OCI-LY7 (cell line): ENCODE results near the gene CD58. TPM values are rescaled to one million over a fixed set of nuclear protein-coding genes. Genes with fewer than 3 reads are reported as not detected.

Experiments
- BruUV-seq: library from RNA; stranded (reverse); fragments of 400-500 nt; replicated peaks from 2 replicates; lab custom pipeline; 2021; lab: Mats Ljungman, UMichigan
- CTCF ChIA-PET: fragments of 300-600 bp; sonication (Branson Sonifier 250); formaldehyde crosslinking; loops from one replicate; lab custom pipeline; 2022; ENCODE audit warnings: antibody characterized with exemption; ENCODE audit not compliant: unreplicated experiment; lab: Charles Lee
- POLR2A ChIA-PET: fragments of 300-600 bp; sonication (Branson Sonifier 250); formaldehyde crosslinking; loops from one replicate; lab custom pipeline; 2022; ENCODE audit warnings: antibody characterized with exemption; lab: Charles Lee
- DNase-seq: peaks from one replicate; pipeline ENCODE4 v3.0.0-alpha.2; 2015; ENCODE audit warnings: low spot score
- H2AFZ ChIP-seq: fragments of 200-600 bp; sonication (generic), shearing (Covaris generic); 2 replicates; pipeline ENCODE4 v1.6.1; 2014; ENCODE audit warnings: mild to moderate bottlenecking, antibody characterized with exemption, low read length, moderate library complexity
- H3K27ac ChIP-seq: fragments of 200-600 bp; sonication (generic); 2 replicates; pipeline ENCODE4 v1.5.1; 2014; ENCODE audit warnings: mixed run types, low read depth, mild to moderate bottlenecking, moderate library complexity, low read length, inconsistent platforms; ENCODE audit not compliant: poor library complexity, severe bottlenecking
- H3K36me3 ChIP-seq: fragments of 200-600 bp; sonication (generic); 2 replicates; pipeline ENCODE4 v1.6.1; 2014; ENCODE audit warnings: mild to moderate bottlenecking, antibody characterized with exemption, low read length, moderate library complexity, mixed read lengths; ENCODE audit not compliant: insufficient read depth
- H3K4me1 ChIP-seq: fragments of 200-600 bp; sonication (generic); 2 replicates; pipeline ENCODE4 v1.5.1; 2014; ENCODE audit warnings: mild to moderate bottlenecking, low read length; ENCODE audit not compliant: insufficient read depth, poor library complexity, severe bottlenecking
- H3K4me2 ChIP-seq: fragments of 200-600 bp; sonication (generic); 2 replicates; pipeline ENCODE4 v1.6.1; 2014; ENCODE audit warnings: mild to moderate bottlenecking, low read length
- H3K4me3 ChIP-seq: fragments of 200-600 bp; sonication (generic); 2 replicates; pipeline ENCODE4 v1.5.1; 2014; ENCODE audit warnings: mild to moderate bottlenecking, low read depth, low read length; ENCODE audit not compliant: poor library complexity, severe bottlenecking
- H3K79me2 ChIP-seq: fragments of 200-600 bp; sonication (generic); 2 replicates; pipeline ENCODE4 v1.6.1; 2016; ENCODE audit warnings: low read depth, mild to moderate bottlenecking, low read length, moderate library complexity, mixed read lengths; ENCODE audit not compliant: insufficient read depth
- H3K9me2 ChIP-seq: fragments of 200-600 bp; sonication (generic); 2 replicates; pipeline ENCODE4 v1.6.1; 2016; ENCODE audit warnings: mild to moderate bottlenecking, low read length, mixed read lengths; ENCODE audit not compliant: insufficient read depth
- H3K9me3 ChIP-seq: fragments of 200-600 bp; sonication (generic); 2 replicates; pipeline ENCODE4 v1.6.1; 2014; ENCODE audit warnings: mild to moderate bottlenecking, mixed run types, low read length, mixed read lengths
- H4K20me1 ChIP-seq: fragments of 200-600 bp; sonication (generic); 2 replicates; pipeline ENCODE4 v1.6.1; 2014; ENCODE audit warnings: mild to moderate bottlenecking, antibody characterized with exemption, low read length, moderate library complexity, mixed read lengths; ENCODE audit not compliant: insufficient read depth
- CTCF ChIP-seq: fragments of 200-600 bp; sonication (generic); conservative IDR thresholded peaks from 2 replicates; pipeline ENCODE4 v1.5.1; 2014; ENCODE audit warnings: mild to moderate bottlenecking, antibody characterized with exemption, low read length, moderate library complexity, mixed read lengths
- EZH2phosphoT487 ChIP-seq: fragments of 200-600 bp; sonication (generic); IDR thresholded peaks from 2 replicates; pipeline ENCODE4 v1.6.1; 2018; ENCODE audit warnings: low read depth, borderline replicate concordance, mild to moderate bottlenecking, mixed run types, antibody characterized with exemption, low read length, moderate library complexity, mixed read lengths
- intact Hi-C: fragments of 100-400 bp; cut with micrococcal nuclease; formaldehyde crosslinking; loops from one replicate; pipeline ENCODE4 v1.10.0; 2022; ENCODE audit not compliant: unreplicated experiment
- total RNA-seq, 2 experiments: library from RNA; depleted of rRNA in 1 of 2; stranded (reverse); fragments of >200 nt in 1 of 2; shearing (Covaris generic) in 1 of 2; gene quantifications; 2 replicates each; pipeline ENCODE4 v1.2.3, GENCODE V29; 2014 to 2022

CD58 gene
- total RNA-seq, 2 experiments from 2014 or later = 3.3 TPM; not detected in 1

- Histone ChIP-seq H3K4me3 (no peak overlapping the region), H3K36me3 (no peaks in the 10 kb centered on the region), H3K4me2 (no peak overlapping the region), H3K4me1 (no peaks in the 10 kb centered on the region), H3K79me2 (no peaks in the 10 kb centered on the region), H4K20me1 (no peaks in the 10 kb centered on the region), H3K27ac (no peak overlapping the region), H2AFZ (no peak overlapping the region), H3K9me2 (no peaks in the 10 kb centered on the region), H3K9me3 (no peaks in the 10 kb centered on the region)
- DNase-seq = no peak
- intact Hi-C loops = no loop called here
- no peak for TF ChIP-seq CTCF
- TF ChIP-seq EZH2phosphoT487 = no peak
- ChIA-PET POLR2A (interaction anchor here (0.6 to 1.9 kb wide), 3 partner anchors 12 to 1211 kb away, joined by 3 to 5 read pairs (median 3); no protein-coding TSS in a partner anchor), CTCF (interaction anchor here (0.6 kb wide), 1 partner anchor 13 kb away, joined by 4 read pairs; no protein-coding TSS in a partner anchor)
- BruUV-seq = no TSS peak
Measured at GRCh38 chr1:116568662-116569380, 2.0 kb downstream of the CD58 start.

GRCh38 chr1:116567790-116568661, 2.8 kb downstream of the CD58 start:
- CTCF ChIA-PET = no interaction called here
- no TSS peak for BruUV-seq
- Histone ChIP-seq H3K79me2 (no peaks in the 10 kb centered on the region), H4K20me1 (no peaks in the 10 kb centered on the region), H3K4me3 (no peak overlapping the region), H2AFZ (no peak overlapping the region), H3K36me3 (no peaks in the 10 kb centered on the region), H3K9me3 (no peaks in the 10 kb centered on the region), H3K9me2 (no peaks in the 10 kb centered on the region), H3K4me1 (no peaks in the 10 kb centered on the region), H3K27ac (no peak overlapping the region), H3K4me2 (no peak overlapping the region)
- DNase-seq = no peak
- intact Hi-C loops = no loop called here
- TF ChIP-seq CTCF (no peak), EZH2phosphoT487 (no peak)
- POLR2A ChIA-PET = interaction anchor here (0.6 to 1.9 kb wide), 3 partner anchors 11 to 1619 kb away, joined by 3 to 5 read pairs (median 3); no protein-coding TSS in a partner anchor
